HG03571 (cell line): Measurements from ENCODE around the gene FRMPD4.

Experiments used
- ATAC-seq: cut with Tn5 transposase; IDR thresholded peaks from one replicate; pipeline ENCODE4 v1.9.1; 2021; ENCODE audit not compliant: unreplicated experiment

The FRMPD4 gene

GRCh38 chrX:12292996-12293765 lies 154.9 kb downstream of the FRMPD4 start:
- ATAC-seq = no peak

DNA sequence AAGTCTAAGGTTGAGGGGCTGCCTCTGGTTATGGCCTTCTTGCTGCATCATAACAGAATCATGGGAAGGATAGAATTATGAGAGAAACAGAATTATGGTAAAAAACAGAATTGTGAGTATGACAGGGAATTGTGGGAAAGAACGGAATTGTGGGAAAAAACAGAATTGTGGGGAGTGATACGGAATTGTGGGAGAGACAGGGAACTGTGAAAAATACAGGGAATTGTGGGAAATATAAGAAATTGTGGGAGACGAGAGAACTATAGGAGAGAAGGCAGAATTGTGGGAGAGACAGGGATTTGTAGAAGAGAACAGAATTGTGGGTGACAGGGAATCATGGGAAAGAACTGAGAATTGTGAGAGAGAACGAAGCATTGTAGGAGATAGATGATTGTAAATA lies 159.1 kb downstream of the FRMPD4 start:
- ATAC-seq = no peak

DNA sequence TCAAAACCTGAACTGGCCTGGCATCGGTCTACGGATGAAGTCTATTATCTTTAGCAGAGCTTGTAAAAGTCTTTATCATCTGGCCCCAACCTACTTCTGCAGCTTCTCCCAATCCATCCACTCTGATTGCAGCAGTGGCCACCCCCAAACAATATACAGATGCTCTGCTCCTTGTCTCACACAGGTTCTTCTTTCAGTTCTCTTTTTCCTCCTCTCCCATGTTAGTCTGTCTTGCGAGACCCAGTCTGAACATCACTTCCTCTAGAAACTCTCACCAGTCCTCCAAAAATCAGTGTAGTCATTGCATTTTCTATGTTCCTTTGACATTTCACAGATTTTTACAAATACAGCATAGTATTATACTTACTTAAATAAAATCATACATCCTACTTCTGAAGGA lies 163.0 kb downstream of the FRMPD4 start:
- no peak for ATAC-seq

GRCh38 chrX:12304261-12304660 lies 166.0 kb downstream of the FRMPD4 start:
- ATAC-seq = no peak

GRCh38 chrX:12307961-12308360 lies 169.7 kb downstream of the FRMPD4 start:
- ATAC-seq = no peak

DNA sequence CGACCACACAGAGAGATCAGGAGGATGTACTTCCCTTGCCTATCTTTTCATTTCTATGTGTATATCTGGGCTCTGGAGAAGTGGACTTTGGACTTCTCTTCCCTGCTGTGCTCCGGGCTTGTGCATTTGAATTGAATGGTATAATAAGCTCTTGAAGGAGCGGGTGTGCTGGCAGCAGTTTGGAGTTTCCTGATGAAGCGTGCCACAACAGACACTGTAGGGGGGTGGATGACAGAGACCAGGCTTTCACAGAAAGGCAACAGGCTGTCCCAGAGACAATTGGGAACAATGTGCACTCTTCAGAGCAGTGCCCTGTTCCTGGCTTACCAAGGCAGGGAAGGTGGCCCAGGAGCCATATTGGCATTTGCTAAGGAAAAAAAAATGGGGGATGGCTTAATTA lies 170.1 kb downstream of the FRMPD4 start:
- no peak for ATAC-seq

- no peak for ATAC-seq
Measured at GRCh38 chrX:12309040-12309743, 170.9 kb downstream of the FRMPD4 start.

- no peak for ATAC-seq
Measured at GRCh38 chrX:12309744-12310076, 171.4 kb downstream of the FRMPD4 start.

DNA sequence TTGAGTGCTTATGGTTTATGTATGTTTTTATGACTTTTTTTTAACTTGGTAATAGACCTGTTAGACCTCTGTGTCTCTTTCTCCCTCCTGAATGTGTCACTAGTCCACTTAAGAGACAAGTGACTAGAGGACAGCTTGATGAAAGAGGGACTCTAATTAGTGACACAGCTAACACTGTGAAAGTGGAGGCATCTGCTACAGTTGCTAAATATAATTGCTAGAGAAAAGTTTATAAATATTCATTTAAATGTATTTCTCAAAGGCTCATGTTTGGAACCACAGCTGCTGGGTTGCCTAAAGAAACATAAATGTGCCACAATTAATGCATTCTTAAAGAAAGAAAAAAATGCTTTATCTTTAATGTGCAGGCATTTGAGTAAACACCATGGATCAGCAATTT lies 176.4 kb downstream of the FRMPD4 start:
- no peak for ATAC-seq

DNA sequence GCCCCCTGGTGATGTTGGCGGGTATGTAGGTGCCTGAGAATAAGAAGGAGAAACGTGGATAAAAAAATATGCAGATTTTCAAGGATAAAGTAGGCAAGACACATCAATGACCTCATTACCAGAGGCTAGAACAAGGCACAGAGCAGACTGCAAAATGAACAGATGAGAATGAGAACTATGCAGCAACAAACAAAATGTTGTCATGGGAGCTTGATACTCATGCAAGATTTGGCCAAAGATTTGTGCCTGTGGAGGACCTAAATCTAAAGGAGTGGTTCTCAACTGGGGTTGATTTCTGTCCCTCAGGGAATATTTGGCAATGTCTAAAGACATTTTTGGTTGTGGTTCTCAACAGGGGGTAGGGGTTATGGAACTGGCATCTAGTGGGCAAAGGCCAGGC lies 177.3 kb downstream of the FRMPD4 start:
- ATAC-seq = no peak

GRCh38 chrX:12319003-12319519 lies 180.8 kb downstream of the FRMPD4 start:
- ATAC-seq = no peak

DNA sequence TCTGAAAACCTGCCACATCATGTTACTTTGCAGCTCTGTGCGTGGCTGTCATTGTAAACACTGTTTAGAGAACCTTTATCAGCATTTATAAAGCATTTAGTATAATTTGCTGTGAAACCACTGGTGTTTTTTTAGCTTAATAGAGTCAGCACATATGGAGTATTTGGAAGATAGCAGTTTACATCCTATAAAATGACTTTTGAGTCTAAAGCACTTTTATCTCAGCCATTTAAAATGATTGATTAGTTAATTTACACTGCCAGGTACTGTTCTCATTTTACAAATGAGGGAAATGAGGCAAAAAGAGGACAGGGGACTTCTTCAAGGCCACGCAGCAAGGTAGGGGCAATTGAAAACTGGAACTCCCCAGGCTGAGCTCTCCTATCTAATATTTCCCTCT lies 181.7 kb downstream of the FRMPD4 start:
- no peak for ATAC-seq

DNA sequence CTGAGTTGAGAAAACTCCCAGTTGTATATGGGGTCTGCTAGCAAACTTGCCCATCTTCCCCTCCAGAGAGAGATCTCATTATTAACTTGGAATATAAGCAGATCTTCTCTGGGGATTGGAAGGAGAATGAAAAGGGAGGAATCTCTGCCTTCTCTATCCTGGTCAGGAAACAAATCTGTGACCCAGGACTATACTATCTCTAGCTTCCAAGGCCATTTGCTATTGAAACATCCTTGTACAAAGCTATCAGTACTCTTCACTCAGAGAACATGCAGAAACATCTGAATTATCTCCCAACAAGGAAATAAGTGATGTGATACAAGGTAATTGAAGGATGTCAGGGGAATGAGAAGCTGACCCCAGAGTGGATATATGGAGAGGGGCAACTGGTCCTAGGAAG lies 183.8 kb downstream of the FRMPD4 start:
- ATAC-seq = no peak

DNA sequence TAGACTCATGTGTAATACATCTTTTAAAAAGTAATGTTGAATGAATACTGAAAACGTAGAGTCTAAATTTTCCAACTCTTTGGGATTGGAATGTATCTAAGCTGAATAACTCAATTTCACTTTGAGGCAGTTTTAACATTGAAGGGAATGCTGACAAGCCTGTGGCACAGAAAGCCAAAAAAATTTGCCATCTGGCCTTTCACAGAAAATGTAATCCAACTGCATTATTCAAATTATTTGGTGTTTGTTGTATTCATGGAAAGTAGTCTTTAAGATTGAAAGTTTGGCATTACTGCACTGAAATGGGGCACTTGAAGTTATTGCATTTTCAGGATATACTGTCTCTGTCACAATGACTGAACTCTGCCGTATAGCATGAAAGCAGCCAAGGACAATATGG lies 186.9 kb downstream of the FRMPD4 start:
- ATAC-seq = no peak

- ATAC-seq = no peak
Measured at GRCh38 chrX:12327836-12328235, 189.6 kb downstream of the FRMPD4 start.

DNA sequence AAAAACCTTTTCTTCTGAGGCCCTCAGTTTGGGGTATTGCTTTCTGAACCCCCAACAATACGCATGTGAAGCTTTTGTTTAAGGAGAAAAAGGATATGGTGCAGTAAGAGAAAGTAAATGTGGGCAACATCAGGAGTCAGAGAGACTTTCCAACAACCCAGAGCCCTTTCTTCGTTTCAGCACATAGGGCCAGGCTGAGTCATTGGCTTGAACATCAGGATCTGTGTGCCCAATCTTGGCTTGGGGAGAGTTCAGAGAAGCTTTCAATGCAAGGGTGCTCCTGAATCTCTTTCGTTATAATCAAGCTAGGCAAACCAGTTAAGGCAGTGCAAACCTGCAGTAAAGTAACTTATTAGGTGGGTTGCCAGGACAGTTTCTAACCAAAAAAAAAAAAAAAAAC lies 191.2 kb downstream of the FRMPD4 start:
- no peak for ATAC-seq

DNA sequence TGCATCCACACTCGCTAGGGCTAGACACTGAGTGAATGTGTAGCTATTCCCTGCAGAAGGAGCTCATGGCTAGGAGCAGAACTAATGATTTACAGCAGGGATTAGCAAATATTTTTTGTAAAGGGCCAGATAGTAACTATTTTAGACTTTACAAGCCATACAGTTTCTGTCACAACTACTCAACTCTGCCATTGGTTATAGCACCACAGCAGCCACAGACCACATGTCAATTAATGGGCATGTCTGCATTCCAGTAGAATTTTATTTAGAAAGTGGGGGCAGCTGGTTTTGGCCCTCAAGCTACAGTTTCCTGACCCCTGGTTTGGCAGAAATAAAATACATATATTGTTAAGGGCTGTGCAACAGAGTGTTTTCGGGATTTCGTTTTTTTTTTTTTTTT lies 192.6 kb downstream of the FRMPD4 start:
- no peak for ATAC-seq

DNA sequence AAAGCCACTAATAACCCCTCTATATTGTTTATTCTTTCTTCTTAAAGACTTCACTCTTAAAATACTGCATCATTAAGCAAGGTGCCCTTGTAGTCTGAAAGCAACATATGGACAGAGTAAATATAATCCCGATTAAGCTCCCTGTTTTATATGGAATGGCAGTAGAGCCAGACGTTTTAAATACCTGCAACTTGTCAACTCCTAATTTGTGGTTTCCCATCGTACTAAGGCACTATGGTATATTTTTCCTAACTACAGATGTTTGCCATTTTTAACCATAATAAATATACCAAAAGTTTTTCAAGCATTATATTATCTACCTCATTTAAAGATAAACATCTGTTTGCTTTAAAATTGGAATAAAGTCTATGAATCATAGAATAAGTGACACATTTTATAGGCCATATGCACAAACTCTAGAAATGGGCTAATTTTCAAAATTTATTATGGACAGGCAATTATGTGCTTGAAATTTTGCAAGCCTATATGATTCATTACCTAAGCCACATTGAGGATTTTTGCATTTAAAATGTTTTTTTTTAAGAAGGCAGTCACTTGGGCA lies 194.6 kb downstream of the FRMPD4 start:
- ATAC-seq = no peak

GRCh38 chrX:12339921-12340320 lies 201.6 kb downstream of the FRMPD4 start:
- ATAC-seq = no peak

- ATAC-seq = no peak
Measured at GRCh38 chrX:12344954-12345353, 206.7 kb downstream of the FRMPD4 start.

- ATAC-seq = no peak
Measured at GRCh38 chrX:12349201-12349600, 210.9 kb downstream of the FRMPD4 start.

GRCh38 chrX:12352922-12353321 lies 214.6 kb downstream of the FRMPD4 start:
- no peak for ATAC-seq
